ENCODE data around the gene VAPA.
"Not testable (repeated sequence)": the region's sequence is repeated elsewhere in the genome, so short reads cannot be mapped to it uniquely, and the experiment has no call there.

VAPA gene

GRCh38 chr18:9912285-9912684, 1.5 kb upstream of the VAPA start:
- ATAC-seq (replicated peaks); H3K27ac Mint-ChIP-seq; H3K9me3 Mint-ChIP-seq; DNase-seq: not testable (repeated sequence)
- peaks cover 14 to 26% of the 10 kb centered on the region in 2 donors for H3K27me3 Mint-ChIP-seq
- H3K4me3 Mint-ChIP-seq, result peak overlapping the region in 1 of 2 donors; percentile 61
- H3K36me3 Mint-ChIP-seq (ENCODE audit: insufficient read depth), result peaks cover 16% of the 10 kb centered on the region
- H3K4me1 Mint-ChIP-seq (ENCODE audit: low read depth in 2 of 2), result peaks cover 17 to 20% of the 10 kb centered on the region in 2 donors

GRCh38 chr18:9913151-9913525, 678 bp upstream of the VAPA start:
- peaks cover 14 to 18% of the 10 kb centered on the region in 2 donors for H3K27me3 Mint-ChIP-seq
- no peaks in the 10 kb centered on the region for H3K9me3 Mint-ChIP-seq
- no peak for DNase-seq
- peaks cover 16% of the 10 kb centered on the region for H3K36me3 Mint-ChIP-seq (ENCODE audit: insufficient read depth)
- peak overlapping the region; percentile 81 to 82 for H3K4me3 Mint-ChIP-seq
- H3K4me1 Mint-ChIP-seq (ENCODE audit: low read depth in 2 of 2), result peaks cover 17 to 20% of the 10 kb centered on the region in 2 donors
- H3K27ac Mint-ChIP-seq, result peak overlapping the region; percentile 42 to 86
- no peak for ATAC-seq (replicated peaks)

- Mint-ChIP-seq H3K4me3 (peak overlapping the region; percentile 81 to 82), H3K4me1 (ENCODE audit: low read depth in 2 of 2) (peaks cover 17 to 20% of the 10 kb centered on the region in 2 donors), H3K36me3 (ENCODE audit: insufficient read depth) (peaks cover 16% of the 10 kb centered on the region), H3K27me3 (peaks cover 6 to 9% of the 10 kb centered on the region in 2 donors), H3K9me3 (no peaks in the 10 kb centered on the region), H3K27ac (peak overlapping the region; percentile 42 to 86)
- DNase-seq (no peak), ATAC-seq (replicated peaks) (no peak)
Observed at GRCh38 chr18:9914334-9914583, 443 bp downstream of the VAPA start.

GRCh38 chr18:9914584-9915290, 921 bp downstream of the VAPA start:
- H3K36me3 Mint-ChIP-seq (ENCODE audit: insufficient read depth), result peaks cover 16% of the 10 kb centered on the region
- no peaks in the 10 kb centered on the region for H3K9me3 Mint-ChIP-seq
- ATAC-seq (replicated peaks) (peak; percentile 39), DNase-seq (peak; percentile 65 to 73 (median 73))
- peak overlapping the region; percentile 84 to 87 for H3K4me3 Mint-ChIP-seq
- peak overlapping the region; percentile 76 to 86 for H3K27ac Mint-ChIP-seq
- peaks cover 2 to 4% of the 10 kb centered on the region in 2 donors for H3K27me3 Mint-ChIP-seq
- H3K4me1 Mint-ChIP-seq (ENCODE audit: low read depth in 2 of 2), result peaks cover 17 to 20% of the 10 kb centered on the region in 2 donors

GRCh38 chr18:9915291-9916076, 1.7 kb downstream of the VAPA start:
- H3K4me3 Mint-ChIP-seq, result peak overlapping the region; percentile 84 to 87
- H3K27me3 Mint-ChIP-seq, result no peaks in the 10 kb centered on the region
- DNase-seq (no peak), ATAC-seq (replicated peaks) (no peak)
- no peaks in the 10 kb centered on the region for H3K9me3 Mint-ChIP-seq
- H3K4me1 Mint-ChIP-seq (ENCODE audit: low read depth in 2 of 2), result peaks cover 17 to 20% of the 10 kb centered on the region in 2 donors
- peak overlapping the region; percentile 76 to 86 for H3K27ac Mint-ChIP-seq
- peaks cover 16% of the 10 kb centered on the region for H3K36me3 Mint-ChIP-seq (ENCODE audit: insufficient read depth)

GRCh38 chr18:9916077-9916639, 2.3 kb downstream of the VAPA start:
- peak overlapping the region; percentile 76 to 86 for H3K27ac Mint-ChIP-seq
- no peaks in the 10 kb centered on the region for H3K27me3 Mint-ChIP-seq
- ATAC-seq (replicated peaks) (no peak), DNase-seq (no peak)
- H3K4me3 Mint-ChIP-seq, result peak overlapping the region; percentile 84 to 87
- peaks cover 16% of the 10 kb centered on the region for H3K36me3 Mint-ChIP-seq (ENCODE audit: insufficient read depth)
- H3K4me1 Mint-ChIP-seq (ENCODE audit: low read depth in 2 of 2), result peaks cover 17 to 20% of the 10 kb centered on the region in 2 donors
- H3K9me3 Mint-ChIP-seq, result no peaks in the 10 kb centered on the region

GRCh38 chr18:9916808-9917207, 3.0 kb downstream of the VAPA start:
- Mint-ChIP-seq H3K4me3 (peak overlapping the region; percentile 84 to 87), H3K36me3 (ENCODE audit: insufficient read depth) (peaks cover 16% of the 10 kb centered on the region), H3K9me3 (no peaks in the 10 kb centered on the region), H3K27me3 (no peaks in the 10 kb centered on the region), H3K4me1 (ENCODE audit: low read depth in 2 of 2) (peaks cover 17 to 20% of the 10 kb centered on the region in 2 donors), H3K27ac (no peak overlapping the region)
- no peak for DNase-seq
- ATAC-seq (replicated peaks), result no peak

GRCh38 chr18:9918016-9918680, 4.3 kb downstream of the VAPA start:
- no peak for DNase-seq
- Mint-ChIP-seq H3K36me3 (ENCODE audit: insufficient read depth) (peaks cover 16% of the 10 kb centered on the region), H3K4me3 (no peak overlapping the region), H3K27ac (no peak overlapping the region), H3K4me1 (ENCODE audit: low read depth in 2 of 2) (peaks cover 17 to 20% of the 10 kb centered on the region in 2 donors), H3K9me3 (no peaks in the 10 kb centered on the region), H3K27me3 (no peaks in the 10 kb centered on the region)
- no peak for ATAC-seq (replicated peaks)

GRCh38 chr18:9919564-9920232, 5.9 kb downstream of the VAPA start:
- Mint-ChIP-seq H3K9me3 (no peaks in the 10 kb centered on the region), H3K27me3 (no peaks in the 10 kb centered on the region), H3K4me3 (no peak overlapping the region), H3K4me1 (ENCODE audit: low read depth in 2 of 2) (peaks cover 21 to 27% of the 10 kb centered on the region in 2 donors), H3K27ac (no peak overlapping the region), H3K36me3 (ENCODE audit: insufficient read depth) (peaks cover 7% of the 10 kb centered on the region)
- ATAC-seq (replicated peaks) (no peak), DNase-seq (no peak)

GRCh38 chr18:9922592-9923311, 8.9 kb downstream of the VAPA start:
- Mint-ChIP-seq H3K9me3 (no peaks in the 10 kb centered on the region), H3K4me3 (peak overlapping the region in 1 of 2 donors; percentile 7), H3K27ac (peak overlapping the region in 1 of 2 donors; percentile 8), H3K27me3 (no peaks in the 10 kb centered on the region), H3K36me3 (ENCODE audit: insufficient read depth) (peaks cover 4% of the 10 kb centered on the region), H3K4me1 (ENCODE audit: low read depth in 2 of 2) (peaks cover 23 to 27% of the 10 kb centered on the region in 2 donors)
- DNase-seq, result no peak
- ATAC-seq (replicated peaks), result no peak

- no peaks in the 10 kb centered on the region for H3K27me3 Mint-ChIP-seq
- H3K27ac Mint-ChIP-seq, result peak overlapping the region in 1 of 2 donors; percentile 68
- DNase-seq (no peak), ATAC-seq (replicated peaks) (no peak)
- H3K9me3 Mint-ChIP-seq, result no peaks in the 10 kb centered on the region
- peaks cover 28 to 41% of the 10 kb centered on the region in 2 donors for H3K4me1 Mint-ChIP-seq (ENCODE audit: low read depth in 2 of 2)
- H3K36me3 Mint-ChIP-seq (ENCODE audit: insufficient read depth), result peaks cover 4% of the 10 kb centered on the region
- peak overlapping the region in 1 of 2 donors; percentile 67 for H3K4me3 Mint-ChIP-seq
Observed at GRCh38 chr18:9924371-9924943, 10.6 kb downstream of the VAPA start.

- H3K4me1 Mint-ChIP-seq (ENCODE audit: low read depth in 2 of 2), result peaks cover 31 to 43% of the 10 kb centered on the region in 2 donors
- H3K27ac Mint-ChIP-seq, result no peak overlapping the region
- no peak overlapping the region for H3K4me3 Mint-ChIP-seq
- ATAC-seq (replicated peaks) (no peak), DNase-seq (no peak)
- H3K36me3 Mint-ChIP-seq (ENCODE audit: insufficient read depth), result peaks cover 4% of the 10 kb centered on the region
- no peaks in the 10 kb centered on the region for H3K9me3 Mint-ChIP-seq
- H3K27me3 Mint-ChIP-seq, result no peaks in the 10 kb centered on the region
Observed at GRCh38 chr18:9925369-9925768, 11.6 kb downstream of the VAPA start.
